Fibroblast of lung (primary cell): ENCODE data around the gene CDH4. TPM values are rescaled to one million over a fixed set of nuclear protein-coding genes. Genes with fewer than 3 reads are reported as not detected.
A peak's percentile ranks its signal among the peaks of the same experiment; 100 is the strongest.

Experiments used
- DNase-seq, 2 donors: peaks; one replicate each; pipeline versions ENCODE4 v3.0.0 to v3.0.0-alpha.2; 2010; ENCODE audit warnings: low read depth in 2 of 2
- H2AFZ ChIP-seq: 2 replicates; pipeline ENCODE4 v1.5.1; 2012; ENCODE audit warnings: low read length, control low read depth, inconsistent platforms
- H3K27ac ChIP-seq: 2 replicates; pipeline ENCODE4 v1.5.1; 2011; ENCODE audit warnings: low read length, control low read depth; ENCODE audit not compliant: insufficient read depth
- H3K27me3 ChIP-seq: 2 replicates; pipeline ENCODE4 v1.5.1; 2011; ENCODE audit warnings: mild to moderate bottlenecking, low read length; ENCODE audit not compliant: control insufficient read depth, insufficient read depth
- H3K36me3 ChIP-seq: 2 replicates; pipeline ENCODE4 v1.5.1; 2011; ENCODE audit warnings: low read length; ENCODE audit not compliant: control insufficient read depth, insufficient read depth
- H3K4me1 ChIP-seq: 2 replicates; pipeline ENCODE4 v1.5.1; 2011; ENCODE audit warnings: low read length; ENCODE audit not compliant: control insufficient read depth, insufficient read depth; ENCODE audit errors: extremely low read depth
- H3K4me2 ChIP-seq: 2 replicates; pipeline ENCODE4 v1.5.1; 2011; ENCODE audit warnings: low read length, control low read depth; ENCODE audit not compliant: insufficient read depth; ENCODE audit errors: extremely low read depth
- H3K4me3 ChIP-seq, 4 experiments: fragments of 200-600 bp in 1 of 4; sonication (generic) in 1 of 4; replicated peaks in 1 of 4; 2 replicates each; pipeline ENCODE4 v1.5.1; 2011 to 2016; ENCODE audit warnings: low read length in 4 of 4, low read depth in 3 of 4, mild to moderate bottlenecking in 3 of 4, control low read depth in 2 of 4, inconsistent platforms in 1 of 4, mixed read lengths in 1 of 4; ENCODE audit not compliant: insufficient read depth in 1 of 4; ENCODE audit errors: control extremely low read depth in 1 of 4
- H3K79me2 ChIP-seq: 2 replicates; pipeline ENCODE4 v1.5.1; 2012; ENCODE audit warnings: mild to moderate bottlenecking, low read length, inconsistent platforms; ENCODE audit not compliant: control insufficient read depth, insufficient read depth
- H3K9ac ChIP-seq: 2 replicates; pipeline ENCODE4 v1.5.1; 2011; ENCODE audit warnings: mild to moderate bottlenecking, low read length, control low read depth; ENCODE audit not compliant: insufficient read depth
- H3K9me3 ChIP-seq: 2 replicates; pipeline ENCODE4 v1.5.1; 2012; ENCODE audit warnings: low read depth, low read length; ENCODE audit not compliant: control insufficient read depth, insufficient read depth
- H4K20me1 ChIP-seq: 2 replicates; pipeline ENCODE4 v1.5.1; 2011; ENCODE audit warnings: low read length; ENCODE audit not compliant: control insufficient read depth, insufficient read depth; ENCODE audit errors: extremely low read depth
- CTCF ChIP-seq, 2 donors: IDR thresholded peaks in 1 of 2; conservative IDR thresholded peaks in 1 of 2; 1 replicate in 1 of 2; 2 replicates in 1 of 2; pipeline ENCODE4 v1.5.1; 2011 to 2012; ENCODE audit warnings: low read length in 2 of 2, control low read depth in 1 of 2, inconsistent platforms in 1 of 2, low read depth in 1 of 2, mild to moderate bottlenecking in 1 of 2
- EZH2 ChIP-seq: IDR thresholded peaks from 2 replicates; pipeline ENCODE4 v1.5.1; 2012; ENCODE audit warnings: low read length, control low read depth, mild to moderate bottlenecking; ENCODE audit errors: missing control alignments
- polyA plus RNA-seq, 2 donors: library from polyadenylated mRNA; depleted of rRNA in 1 of 2; stranded (reverse) in 1 of 2; unstranded in 1 of 2; fragments of >200 nt; gene quantifications; 2 replicates each; pipeline ENCODE4 v1.2.1, GENCODE V29; 2011 to 2012; ENCODE audit warnings: missing spikeins in 1 of 2
- total RNA-seq: library from RNA; depleted of rRNA; stranded (reverse); fragments of >200 nt; gene quantifications from 2 replicates; pipeline ENCODE4 v1.2.1, GENCODE V29; 2014

Gene CDH4
- total and polyA plus RNA-seq, 2 donors (not counting 1 experiment from before 2014, with no cell fraction given): 4.8 to 6.8 TPM

- Histone ChIP-seq H3K9me3 (no peaks in the 10 kb centered on the region), H3K9ac (no peak overlapping the region), H3K4me1 (peaks cover 13% of the 10 kb centered on the region), H3K4me2 (no peak overlapping the region), H3K4me3 (no peak overlapping the region), H3K36me3 (no peaks in the 10 kb centered on the region), H2AFZ (no peak overlapping the region), H3K79me2 (no peaks in the 10 kb centered on the region), H3K27me3 (peaks cover 4% of the 10 kb centered on the region), H3K27ac (no peak overlapping the region), H4K20me1 (no peaks in the 10 kb centered on the region)
- TF ChIP-seq CTCF (conservative IDR thresholded peaks at IDR 0.05 in 1 of 2, IDR thresholded peaks at IDR 0.05 in 1 of 2; ENCODE audit: low read depth in 1 of 2, low read length in 2 of 2): no peak
- TF ChIP-seq EZH2: no peak
- DNase-seq: no peak
Observed at GRCh38 chr20:61587036-61587435, 335.0 kb downstream of the CDH4 start.

GRCh38 chr20:61587681-61588289, 335.7 kb downstream of the CDH4 start:
- Histone ChIP-seq H3K36me3 (no peaks in the 10 kb centered on the region), H2AFZ (no peak overlapping the region), H3K27me3 (no peaks in the 10 kb centered on the region), H3K4me3 (peak overlapping the region in 1 of 4 experiments; percentile 35), H3K9me3 (no peaks in the 10 kb centered on the region), H3K9ac (no peak overlapping the region), H3K4me1 (peaks cover 13% of the 10 kb centered on the region), H4K20me1 (no peaks in the 10 kb centered on the region), H3K79me2 (no peaks in the 10 kb centered on the region), H3K27ac (no peak overlapping the region), H3K4me2 (peak overlapping the region; percentile 85)
- no peak for DNase-seq
- TF ChIP-seq CTCF (conservative IDR thresholded peaks at IDR 0.05 in 1 of 2, IDR thresholded peaks at IDR 0.05 in 1 of 2; ENCODE audit: low read depth in 1 of 2, low read length in 2 of 2): no peak
- no peak for TF ChIP-seq EZH2

GRCh38 chr20:61588411-61589385, 336.6 kb downstream of the CDH4 start:
- Histone ChIP-seq H3K79me2 (no peaks in the 10 kb centered on the region), H4K20me1 (no peaks in the 10 kb centered on the region), H3K36me3 (no peaks in the 10 kb centered on the region), H3K4me1 (peaks cover 13% of the 10 kb centered on the region), H3K4me2 (peak overlapping the region; percentile 85), H3K4me3 (peak overlapping the region; percentile 6 to 43 (median 24)), H3K9ac (no peak overlapping the region), H3K27ac (peak overlapping the region; percentile 59), H2AFZ (no peak overlapping the region), H3K27me3 (no peaks in the 10 kb centered on the region), H3K9me3 (no peaks in the 10 kb centered on the region)
- no peak for TF ChIP-seq EZH2
- no peak for TF ChIP-seq CTCF (conservative IDR thresholded peaks at IDR 0.05 in 1 of 2, IDR thresholded peaks at IDR 0.05 in 1 of 2; ENCODE audit: low read depth in 1 of 2, low read length in 2 of 2)
- peak; percentile 88 to 94 for DNase-seq
